Right lobe of liver (tissue), 6 donors: ENCODE results near the gene ANKS1B. TPM values are rescaled to one million over a fixed set of nuclear protein-coding genes. Genes with fewer than 3 reads are reported as not detected.
A peak's percentile ranks its signal among the peaks of the same experiment; 100 is the strongest.

Experiments used
- ATAC-seq, 4 donors: fragments of 200-7000 bp; cut with Tn5 transposase; one replicate each; pipeline ENCODE4 v1.9.1; 2020; ENCODE audit warnings: mild to moderate bottlenecking in 4 of 4, moderate library complexity in 4 of 4
- DNase-seq, 3 donors: peaks; one replicate each; pipeline ENCODE4 v3.0.0-alpha.2; 2020
- H3K27ac ChIP-seq, 3 donors: fragments of 200-600 bp; one replicate each; pipeline ENCODE4 v1.8.0; 2022
- H3K27me3 ChIP-seq, 2 donors: fragments of 200-600 bp; one replicate each; pipeline ENCODE4 v1.8.0; 2022
- H3K36me3 ChIP-seq, 4 donors: fragments of 200-600 bp; sonication (generic) in 1 of 4; one replicate each; pipeline versions ENCODE4 v1.5.1 to v1.8.0; 2017 to 2022; ENCODE audit warnings: control low read depth in 1 of 4
- H3K4me1 ChIP-seq, 4 donors: fragments of 200-600 bp; sonication (generic) in 1 of 4; one replicate each; pipeline versions ENCODE4 v1.5.1 to v1.8.0; 2017 to 2022; ENCODE audit warnings: control low read depth in 1 of 4
- H3K4me3 ChIP-seq, 3 donors: fragments of 200-600 bp; one replicate each; pipeline ENCODE4 v1.8.0; 2022
- H3K9me3 ChIP-seq, 4 donors: fragments of 200-600 bp; sonication (generic) in 1 of 4; one replicate each; pipeline versions ENCODE4 v1.5.1 to v1.8.0; 2017 to 2022; ENCODE audit warnings: control low read depth in 1 of 4
- CTCF ChIP-seq, 4 donors: fragments of 200-600 bp in 3 of 4; fragments of 450-650 bp in 1 of 4; IDR thresholded peaks; one replicate each; pipeline versions ENCODE4 v1.5.1 to v1.8.0; 2016 to 2022; ENCODE audit warnings: antibody characterized with exemption in 4 of 4, mild to moderate bottlenecking in 2 of 4
- POLR2A ChIP-seq: fragments of 450-650 bp; IDR thresholded peaks from one replicate; pipeline ENCODE4 v1.6.1; 2017; ENCODE audit warnings: antibody characterized with exemption, mild to moderate bottlenecking
- WGBS: methylation state at CpG from one replicate; pipeline ENCODE4 v1.1.6; 2018; ENCODE audit warnings: low coverage, low lambda C conversion rate; ENCODE audit not compliant: insufficient coverage; ENCODE audit errors: missing lambda C conversion rate; 5-methylcytosine and 5-hydroxymethylcytosine counted together
- intact Hi-C, 2 donors: fragments of 100-400 bp; cut with DNase I; formaldehyde crosslinking; loops; one replicate each; pipeline versions ENCODE4 v1.11.2 to v1.14.1; 2022
- total RNA-seq, 6 experiments: library from RNA; depleted of rRNA in 2 of 6; stranded (reverse); fragments of >200 nt in 2 of 6; fragmentation: NEBNext Ultra II Directional in 3 of 6; extraction: Animal tissue kit (Norgen Biotek cat#: 25700) in 3 of 6; gene quantifications; one replicate each; pipeline versions ENCODE4 v1.1.0 to v1.2.4, GENCODE V29; 2016 to 2023
- donor health status: DM: no; HTN: yes; CAD: no.
- donor health status: DM: no; HTN: no; CAD: no.
- donor health status: DM: no; HTN: no; CAD: no.
- donor health status: DM: no; HTN: yes; CAD: no.
- donor health status: DM: no; HTN: yes; CAD: no.

Gene ANKS1B
- total RNA-seq, 6 experiments from 2014 or later, result 0.17 to 1.9 (median 0.44) TPM; not detected in 1

- TF ChIP-seq POLR2A, result no peak
- no peak for TF ChIP-seq CTCF (IDR thresholded peaks at IDR 0.05)
- ATAC-seq, result peak in 1 of 4 donors; percentile 22
- H3K27ac ChIP-seq, result no peak overlapping the region
- no peaks in the 10 kb centered on the region for H3K9me3 ChIP-seq
- H3K4me3 ChIP-seq, result no peak overlapping the region
- no peak for DNase-seq
- no peaks in the 10 kb centered on the region for H3K4me1 ChIP-seq
- intact Hi-C loops, result no loop called here
- no peaks in the 10 kb centered on the region for H3K36me3 ChIP-seq
- 49% methylated on average over 2 of the region's 2 CpGs for WGBS
- H3K27me3 ChIP-seq, result no peaks in the 10 kb centered on the region
Observed at GRCh38 chr12:99147130-99147529, 837.6 kb downstream of the ANKS1B start.

GRCh38 chr12:99146730-99147129, 838.0 kb downstream of the ANKS1B start:
- no peak for TF ChIP-seq POLR2A
- TF ChIP-seq CTCF (IDR thresholded peaks at IDR 0.05), result no peak
- DNase-seq (no peak), ATAC-seq (no peak)
- 45% methylated on average over 5 of the region's 5 CpGs for WGBS
- no peaks in the 10 kb centered on the region for H3K9me3 ChIP-seq
- H3K27ac ChIP-seq, result no peak overlapping the region
- no peaks in the 10 kb centered on the region for H3K4me1 ChIP-seq
- H3K27me3 ChIP-seq, result no peaks in the 10 kb centered on the region
- H3K36me3 ChIP-seq, result no peaks in the 10 kb centered on the region
- intact Hi-C loops, result no loop called here
- no peak overlapping the region for H3K4me3 ChIP-seq

- 37% methylated on average over 5 of the region's 5 CpGs for WGBS
- ATAC-seq (peak in 1 of 4 donors; percentile 39), DNase-seq (no peak)
- Histone ChIP-seq H3K36me3 (no peaks in the 10 kb centered on the region), H3K4me1 (no peaks in the 10 kb centered on the region), H3K27me3 (no peaks in the 10 kb centered on the region), H3K27ac (no peak overlapping the region), H3K4me3 (no peak overlapping the region), H3K9me3 (no peaks in the 10 kb centered on the region)
- TF ChIP-seq CTCF (IDR thresholded peaks at IDR 0.05), result no peak
- TF ChIP-seq POLR2A, result no peak
- intact Hi-C loops, result no loop called here
Observed at GRCh38 chr12:99146185-99146584, 838.6 kb downstream of the ANKS1B start.

GRCh38 chr12:99142651-99143050, 842.1 kb downstream of the ANKS1B start:
- Histone ChIP-seq H3K4me3 (no peak overlapping the region), H3K27me3 (no peaks in the 10 kb centered on the region), H3K9me3 (no peaks in the 10 kb centered on the region), H3K36me3 (no peaks in the 10 kb centered on the region), H3K27ac (no peak overlapping the region), H3K4me1 (no peaks in the 10 kb centered on the region)
- ATAC-seq (peak in 2 of 4 donors; percentile 17 to 41), DNase-seq (no peak)
- no peak for TF ChIP-seq POLR2A
- intact Hi-C loops, result no loop called here

- Histone ChIP-seq H3K4me1 (no peaks in the 10 kb centered on the region), H3K9me3 (no peaks in the 10 kb centered on the region), H3K4me3 (no peak overlapping the region), H3K36me3 (no peaks in the 10 kb centered on the region), H3K27ac (no peak overlapping the region), H3K27me3 (no peaks in the 10 kb centered on the region)
- no peak for DNase-seq
- ATAC-seq, result no peak
- 50% methylated on average over 7 of the region's 7 CpGs for WGBS
- intact Hi-C loops, result no loop called here
- TF ChIP-seq CTCF (IDR thresholded peaks at IDR 0.05), result no peak
Observed at GRCh38 chr12:99140017-99140720, 844.6 kb downstream of the ANKS1B start.
